ENCODE results near the gene ACSS3. TPM values are rescaled to one million over a fixed set of nuclear protein-coding genes. Genes with fewer than 3 reads are reported as not detected.

ACSS3 gene
- total RNA-seq, 1 experiment from 2014 or later = not detected

DNA sequence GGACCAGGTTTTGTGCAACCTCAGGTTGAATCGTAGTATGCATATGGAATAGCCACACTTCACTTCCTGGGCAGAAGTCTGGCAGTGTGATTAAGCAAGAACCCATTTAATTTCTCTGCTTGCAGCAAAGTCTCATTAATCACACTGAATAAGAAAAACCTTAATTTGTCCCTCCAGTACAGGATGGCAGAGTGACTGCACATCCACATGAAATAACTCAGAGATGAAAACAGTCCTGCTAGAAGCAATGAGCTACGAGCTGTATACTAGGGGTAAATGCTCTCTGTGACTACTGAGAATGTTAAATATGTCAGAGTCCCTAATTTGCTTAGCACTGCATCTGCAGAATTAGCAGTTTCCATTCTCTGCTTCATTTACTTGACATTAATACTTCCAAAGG is 88.9 kb downstream of the ACSS3 start:
- Histone ChIP-seq H2AFZ (ENCODE audit: low read length) (no peak overlapping the region), H3K27ac (ENCODE audit: low read length) (no peak overlapping the region), H3K79me2 (ENCODE audit: low read length) (no peaks in the 10 kb centered on the region), H3K27me3 (ENCODE audit: low read length) (no peaks in the 10 kb centered on the region), H3K9me2 (replicated peaks; ENCODE audit: insufficient read depth, low read length) (no peaks in the 10 kb centered on the region), H3K4me3 (ENCODE audit: low read length) (no peak overlapping the region), H3K9me3 (ENCODE audit: low read length) (no peaks in the 10 kb centered on the region), H3K9ac (ENCODE audit: low read length) (no peak overlapping the region), H3K4me2 (ENCODE audit: low read depth, low read length, poor library complexity, severe bottlenecking) (no peak overlapping the region), H3K36me3 (ENCODE audit: insufficient read depth, low read length) (no peaks in the 10 kb centered on the region), H3K4me1 (ENCODE audit: low read length) (no peaks in the 10 kb centered on the region), H4K20me1 (ENCODE audit: insufficient read depth, low read depth, low read length) (no peaks in the 10 kb centered on the region)
- DNase-seq = no peak

DNA sequence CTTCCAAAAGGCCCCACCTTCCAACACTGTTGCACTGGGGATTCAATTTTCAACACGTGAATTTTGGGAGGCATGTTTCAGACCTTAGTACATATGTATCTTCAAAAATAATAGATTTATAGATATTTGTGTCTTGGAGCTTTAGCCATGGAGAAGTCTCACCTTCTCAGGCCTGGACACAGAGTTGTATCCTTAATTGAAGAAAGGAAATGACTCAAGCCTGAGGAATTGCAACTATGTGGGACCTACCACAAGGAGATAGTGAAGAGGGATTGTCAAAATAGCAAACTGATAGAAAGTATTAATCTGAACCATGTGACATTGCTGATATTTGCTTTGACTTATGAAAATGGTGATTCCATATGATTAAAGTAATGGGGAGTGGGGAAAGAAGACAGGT is 89.8 kb downstream of the ACSS3 start:
- H3K27ac ChIP-seq (ENCODE audit: low read length) = no peak overlapping the region
- no peaks in the 10 kb centered on the region for H3K4me1 ChIP-seq (ENCODE audit: low read length)
- H3K9me2 ChIP-seq (replicated peaks; ENCODE audit: insufficient read depth, low read length) = no peaks in the 10 kb centered on the region
- H3K27me3 ChIP-seq (ENCODE audit: low read length) = no peaks in the 10 kb centered on the region
- no peaks in the 10 kb centered on the region for H3K9me3 ChIP-seq (ENCODE audit: low read length)
- H2AFZ ChIP-seq (ENCODE audit: low read length) = no peak overlapping the region
- H3K79me2 ChIP-seq (ENCODE audit: low read length) = no peaks in the 10 kb centered on the region
- DNase-seq = no peak
- no peaks in the 10 kb centered on the region for H3K36me3 ChIP-seq (ENCODE audit: insufficient read depth, low read length)
- no peak overlapping the region for H3K9ac ChIP-seq (ENCODE audit: low read length)
- H3K4me3 ChIP-seq (ENCODE audit: low read length) = no peak overlapping the region
- no peaks in the 10 kb centered on the region for H4K20me1 ChIP-seq (ENCODE audit: insufficient read depth, low read depth, low read length)
- no peak overlapping the region for H3K4me2 ChIP-seq (ENCODE audit: low read depth, low read length, poor library complexity, severe bottlenecking)

GRCh38 chr12:81168445-81168844 is 90.6 kb downstream of the ACSS3 start:
- H3K27me3 ChIP-seq (ENCODE audit: low read length) = no peaks in the 10 kb centered on the region
- no peaks in the 10 kb centered on the region for H3K4me1 ChIP-seq (ENCODE audit: low read length)
- no peak overlapping the region for H2AFZ ChIP-seq (ENCODE audit: low read length)
- no peak overlapping the region for H3K4me2 ChIP-seq (ENCODE audit: low read depth, low read length, poor library complexity, severe bottlenecking)
- H3K36me3 ChIP-seq (ENCODE audit: insufficient read depth, low read length) = no peaks in the 10 kb centered on the region
- no peak overlapping the region for H3K27ac ChIP-seq (ENCODE audit: low read length)
- H3K4me3 ChIP-seq (ENCODE audit: low read length) = no peak overlapping the region
- H3K9me2 ChIP-seq (replicated peaks; ENCODE audit: insufficient read depth, low read length) = no peaks in the 10 kb centered on the region
- no peak overlapping the region for H3K9ac ChIP-seq (ENCODE audit: low read length)
- H3K9me3 ChIP-seq (ENCODE audit: low read length) = no peaks in the 10 kb centered on the region
- no peaks in the 10 kb centered on the region for H3K79me2 ChIP-seq (ENCODE audit: low read length)
- no peak for DNase-seq
- no peaks in the 10 kb centered on the region for H4K20me1 ChIP-seq (ENCODE audit: insufficient read depth, low read depth, low read length)

GRCh38 chr12:81170072-81170471 is 92.2 kb downstream of the ACSS3 start:
- Histone ChIP-seq H3K4me3 (ENCODE audit: low read length) (no peak overlapping the region), H3K9me3 (ENCODE audit: low read length) (no peaks in the 10 kb centered on the region), H3K27me3 (ENCODE audit: low read length) (no peaks in the 10 kb centered on the region), H4K20me1 (ENCODE audit: insufficient read depth, low read depth, low read length) (no peaks in the 10 kb centered on the region), H3K36me3 (ENCODE audit: insufficient read depth, low read length) (no peaks in the 10 kb centered on the region), H3K4me2 (ENCODE audit: low read depth, low read length, poor library complexity, severe bottlenecking) (no peak overlapping the region), H3K9me2 (replicated peaks; ENCODE audit: insufficient read depth, low read length) (no peaks in the 10 kb centered on the region), H3K4me1 (ENCODE audit: low read length) (no peaks in the 10 kb centered on the region), H3K79me2 (ENCODE audit: low read length) (no peaks in the 10 kb centered on the region), H2AFZ (ENCODE audit: low read length) (no peak overlapping the region), H3K27ac (ENCODE audit: low read length) (no peak overlapping the region), H3K9ac (ENCODE audit: low read length) (no peak overlapping the region)
- DNase-seq = no peak

DNA sequence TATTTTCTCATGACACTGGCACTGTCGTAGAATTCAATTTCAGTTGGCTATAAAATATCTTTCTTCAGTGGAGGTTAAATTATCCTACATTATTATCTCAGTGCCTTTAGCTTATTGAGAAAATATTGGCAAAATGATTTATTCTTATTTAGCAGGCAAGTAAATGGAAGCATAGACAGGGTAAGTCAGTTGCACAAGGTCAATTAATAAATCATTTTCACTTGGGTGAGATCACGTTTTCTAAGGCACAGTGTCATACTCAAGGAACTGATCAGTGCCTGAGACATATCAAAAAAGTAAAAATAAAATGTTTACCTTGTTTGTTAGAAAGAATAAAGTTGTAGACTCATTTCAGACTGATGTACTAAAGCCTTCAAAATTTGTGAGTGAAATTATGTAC is 95.0 kb downstream of the ACSS3 start:
- no peaks in the 10 kb centered on the region for H3K4me1 ChIP-seq (ENCODE audit: low read length)
- no peak overlapping the region for H2AFZ ChIP-seq (ENCODE audit: low read length)
- no peaks in the 10 kb centered on the region for H3K27me3 ChIP-seq (ENCODE audit: low read length)
- H3K79me2 ChIP-seq (ENCODE audit: low read length) = no peaks in the 10 kb centered on the region
- H3K4me2 ChIP-seq (ENCODE audit: low read depth, low read length, poor library complexity, severe bottlenecking) = no peak overlapping the region
- no peak overlapping the region for H3K9ac ChIP-seq (ENCODE audit: low read length)
- H3K36me3 ChIP-seq (ENCODE audit: insufficient read depth, low read length) = no peaks in the 10 kb centered on the region
- H3K9me3 ChIP-seq (ENCODE audit: low read length) = peaks cover 6% of the 10 kb centered on the region; the same call in 1 of the 2 replicates
- H4K20me1 ChIP-seq (ENCODE audit: insufficient read depth, low read depth, low read length) = no peaks in the 10 kb centered on the region
- H3K9me2 ChIP-seq (replicated peaks; ENCODE audit: insufficient read depth, low read length) = no peaks in the 10 kb centered on the region
- no peak overlapping the region for H3K4me3 ChIP-seq (ENCODE audit: low read length)
- no peak for DNase-seq
- no peak overlapping the region for H3K27ac ChIP-seq (ENCODE audit: low read length)

DNA sequence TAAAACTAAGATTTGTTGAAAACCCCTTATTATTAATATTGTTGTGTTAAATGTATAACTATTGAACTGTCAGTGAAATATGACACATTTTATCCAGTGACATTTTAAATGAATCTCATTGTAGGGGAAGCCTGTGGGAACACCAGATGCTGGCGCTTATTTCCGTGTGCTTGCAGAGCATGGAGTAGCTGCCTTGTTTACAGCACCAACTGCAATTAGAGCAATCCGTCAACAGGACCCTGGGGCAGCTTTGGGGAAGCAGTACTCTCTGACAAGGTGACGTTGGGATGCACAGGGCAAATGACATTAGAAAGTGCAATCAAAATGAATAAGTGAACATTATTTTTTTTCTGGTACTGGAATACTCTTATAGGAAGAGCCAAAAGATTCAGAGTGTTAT is 96.8 kb downstream of the ACSS3 start:
- H3K27ac ChIP-seq (ENCODE audit: low read length) = no peak overlapping the region
- peaks cover 6% of the 10 kb centered on the region; the same call in 1 of the 2 replicates for H3K9me3 ChIP-seq (ENCODE audit: low read length)
- no peak overlapping the region for H3K4me3 ChIP-seq (ENCODE audit: low read length)
- no peaks in the 10 kb centered on the region for H3K36me3 ChIP-seq (ENCODE audit: insufficient read depth, low read length)
- H3K9me2 ChIP-seq (replicated peaks; ENCODE audit: insufficient read depth, low read length) = no peaks in the 10 kb centered on the region
- H3K4me2 ChIP-seq (ENCODE audit: low read depth, low read length, poor library complexity, severe bottlenecking) = no peak overlapping the region
- no peaks in the 10 kb centered on the region for H4K20me1 ChIP-seq (ENCODE audit: insufficient read depth, low read depth, low read length)
- H3K4me1 ChIP-seq (ENCODE audit: low read length) = no peaks in the 10 kb centered on the region
- DNase-seq = no peak
- no peak overlapping the region for H2AFZ ChIP-seq (ENCODE audit: low read length)
- H3K9ac ChIP-seq (ENCODE audit: low read length) = no peak overlapping the region
- H3K27me3 ChIP-seq (ENCODE audit: low read length) = no peaks in the 10 kb centered on the region
- H3K79me2 ChIP-seq (ENCODE audit: low read length) = no peaks in the 10 kb centered on the region

GRCh38 chr12:81176796-81177195 is 98.9 kb downstream of the ACSS3 start:
- Histone ChIP-seq H3K9me2 (replicated peaks; ENCODE audit: insufficient read depth, low read length) (no peaks in the 10 kb centered on the region), H3K9me3 (ENCODE audit: low read length) (peaks cover 6% of the 10 kb centered on the region; the same call in 1 of the 2 replicates), H3K27me3 (ENCODE audit: low read length) (no peaks in the 10 kb centered on the region), H3K9ac (ENCODE audit: low read length) (no peak overlapping the region), H2AFZ (ENCODE audit: low read length) (no peak overlapping the region), H3K79me2 (ENCODE audit: low read length) (no peaks in the 10 kb centered on the region), H3K27ac (ENCODE audit: low read length) (no peak overlapping the region), H3K36me3 (ENCODE audit: insufficient read depth, low read length) (no peaks in the 10 kb centered on the region), H3K4me1 (ENCODE audit: low read length) (no peaks in the 10 kb centered on the region), H3K4me3 (ENCODE audit: low read length) (no peak overlapping the region), H3K4me2 (ENCODE audit: low read depth, low read length, poor library complexity, severe bottlenecking) (no peak overlapping the region), H4K20me1 (ENCODE audit: insufficient read depth, low read depth, low read length) (no peaks in the 10 kb centered on the region)
- no peak for DNase-seq

DNA sequence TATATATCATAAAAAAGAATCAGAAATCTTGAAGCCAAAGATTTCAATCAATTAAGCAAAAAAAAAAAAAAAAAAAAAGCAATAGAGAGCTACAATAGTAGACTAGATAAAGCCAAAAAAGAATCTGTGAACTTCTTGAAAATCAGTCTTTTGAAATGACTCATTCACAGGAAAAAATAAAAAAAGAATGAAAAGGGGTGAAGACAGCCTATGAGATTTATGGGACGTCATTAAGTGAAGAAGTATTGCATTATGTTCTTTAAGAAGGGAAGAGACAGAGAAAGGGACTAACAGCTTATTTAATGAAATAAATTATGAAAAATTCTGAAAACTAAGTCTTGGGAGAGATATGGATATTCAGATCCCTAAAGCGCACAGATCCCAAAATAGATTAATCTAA is 103.8 kb downstream of the ACSS3 start:
- Histone ChIP-seq H3K9me2 (replicated peaks; ENCODE audit: insufficient read depth, low read length) (no peaks in the 10 kb centered on the region), H3K9ac (ENCODE audit: low read length) (no peak overlapping the region), H4K20me1 (ENCODE audit: insufficient read depth, low read depth, low read length) (no peaks in the 10 kb centered on the region), H3K4me2 (ENCODE audit: low read depth, low read length, poor library complexity, severe bottlenecking) (no peak overlapping the region), H2AFZ (ENCODE audit: low read length) (no peak overlapping the region), H3K4me3 (ENCODE audit: low read length) (no peak overlapping the region), H3K27ac (ENCODE audit: low read length) (no peak overlapping the region), H3K4me1 (ENCODE audit: low read length) (no peaks in the 10 kb centered on the region), H3K36me3 (ENCODE audit: insufficient read depth, low read length) (no peaks in the 10 kb centered on the region), H3K27me3 (ENCODE audit: low read length) (no peaks in the 10 kb centered on the region), H3K9me3 (ENCODE audit: low read length) (peaks cover 4% of the 10 kb centered on the region; the same call in 1 of the 2 replicates), H3K79me2 (ENCODE audit: low read length) (no peaks in the 10 kb centered on the region)
- no peak for DNase-seq

GRCh38 chr12:81187686-81188085 is 109.8 kb downstream of the ACSS3 start:
- no peaks in the 10 kb centered on the region for H3K9me3 ChIP-seq (ENCODE audit: low read length)
- H3K27me3 ChIP-seq (ENCODE audit: low read length) = no peaks in the 10 kb centered on the region
- no peak overlapping the region for H3K4me3 ChIP-seq (ENCODE audit: low read length)

More at GRCh38 chr12:81187686-81188085, 109.8 kb downstream of the ACSS3 start:
- Histone ChIP-seq H3K9me2 (replicated peaks; ENCODE audit: insufficient read depth, low read length) (no peaks in the 10 kb centered on the region), H3K4me2 (ENCODE audit: low read depth, low read length, poor library complexity, severe bottlenecking) (no peak overlapping the region), H3K79me2 (ENCODE audit: low read length) (no peaks in the 10 kb centered on the region), H3K27ac (ENCODE audit: low read length) (no peak overlapping the region), H2AFZ (ENCODE audit: low read length) (no peak overlapping the region), H3K36me3 (ENCODE audit: insufficient read depth, low read length) (no peaks in the 10 kb centered on the region), H3K9ac (ENCODE audit: low read length) (no peak overlapping the region), H4K20me1 (ENCODE audit: insufficient read depth, low read depth, low read length) (no peaks in the 10 kb centered on the region), H3K4me1 (ENCODE audit: low read length) (no peaks in the 10 kb centered on the region)
- no peak for DNase-seq
